B cell (primary cell): ENCODE data around the gene DIAPH1. TPM values are rescaled to one million over a fixed set of nuclear protein-coding genes. Genes with fewer than 3 reads are reported as not detected.

Source experiments
- ATAC-seq: fragments of 200-7000 bp; cut with Tn5 transposase; one replicate; pipeline ENCODE4 v1.10.0; 2021; ENCODE audit warnings: low read depth, mild to moderate bottlenecking, moderate number of reproducible peaks, moderate library complexity
- CTCF ChIA-PET: fragments of 350-600 bp; sonication (Branson Sonifier 250); formaldehyde crosslinking; loops from one replicate; lab custom pipeline; 2021; ENCODE audit warnings: antibody characterized with exemption, inconsistent platforms; lab: Charles Lee
- POLR2A ChIA-PET: fragments of 350-600 bp; sonication (Branson Sonifier 250); formaldehyde crosslinking; loops from one replicate; lab custom pipeline; 2021; ENCODE audit warnings: antibody characterized with exemption; lab: Charles Lee
- DNase-seq: peaks from one replicate; pipeline ENCODE4 v3.0.0; 2013
- H2AFZ ChIP-seq: 2 replicates; pipeline ENCODE4 v1.6.1; 2012; ENCODE audit warnings: mild to moderate bottlenecking, low read depth, low read length; ENCODE audit not compliant: insufficient read depth, poor library complexity, severe bottlenecking
- H3K27ac ChIP-seq, 2 donors: 1 replicate in 1 of 2; 2 replicates in 1 of 2; pipeline ENCODE4 v1.5.1; 2012 to 2013; ENCODE audit warnings: low read length in 2 of 2, mild to moderate bottlenecking in 2 of 2, moderate library complexity in 1 of 2
- H3K27me3 ChIP-seq, 4 experiments: fragments of 200-600 bp in 1 of 4; sonication (generic) in 1 of 4; replicated peaks in 1 of 4; 1 replicate in 2 of 4; 2 replicates in 2 of 4; pipeline versions ENCODE4 v1.6.1 to v1.7.0; 2013 to 2016; ENCODE audit warnings: low read length in 3 of 4, mild to moderate bottlenecking in 2 of 4, mixed read lengths in 1 of 4, moderate library complexity in 1 of 4; ENCODE audit not compliant: insufficient read depth in 4 of 4, control insufficient read depth in 3 of 4; ENCODE audit errors: control extremely low read depth in 1 of 4
- H3K36me3 ChIP-seq, 2 experiments: replicated peaks in 1 of 2; 1 replicate in 1 of 2; 2 replicates in 1 of 2; pipeline versions ENCODE4 v1.6.1 to v1.7.1; 2013; ENCODE audit warnings: low read length in 1 of 2; ENCODE audit not compliant: insufficient read depth in 2 of 2, control insufficient read depth in 1 of 2; ENCODE audit errors: control extremely low read depth in 1 of 2, extremely low read depth in 1 of 2
- H3K4me1 ChIP-seq, 2 donors: fragments of 200-600 bp in 1 of 2; sonication (generic) in 1 of 2; 1 replicate in 1 of 2; 2 replicates in 1 of 2; pipeline versions ENCODE4 v1.5.1 to v1.6.1; 2013 to 2017; ENCODE audit warnings: low read length in 2 of 2; ENCODE audit not compliant: control insufficient read depth in 2 of 2, insufficient read depth in 2 of 2
- H3K4me2 ChIP-seq: replicated peaks from 2 replicates; pipeline ENCODE3; 2012; ENCODE audit warnings: mild to moderate bottlenecking, low read depth, low read length; ENCODE audit not compliant: poor library complexity, severe bottlenecking
- H3K4me3 ChIP-seq, 5 experiments: fragments of 200-600 bp in 1 of 5; sonication (generic) in 1 of 5; 1 replicate in 3 of 5; 2 replicates in 2 of 5; pipeline versions ENCODE4 v1.5.1 to v1.7.0; 2011 to 2016; ENCODE audit warnings: low read length in 4 of 5, mild to moderate bottlenecking in 4 of 5, low read depth in 2 of 5, control low read depth in 1 of 5, moderate library complexity in 1 of 5; ENCODE audit not compliant: insufficient read depth in 1 of 5; ENCODE audit errors: control extremely low read depth in 1 of 5, extremely low read depth in 1 of 5
- H3K79me2 ChIP-seq: fragments of 200-600 bp; sonication (generic); one replicate; pipeline ENCODE4 v1.6.0; 2016; ENCODE audit warnings: low read length; ENCODE audit not compliant: control insufficient read depth, insufficient read depth
- H3K9ac ChIP-seq: fragments of 200-600 bp; sonication (generic); 2 replicates; pipeline ENCODE4 v1.6.1; 2017; ENCODE audit warnings: mild to moderate bottlenecking, low read length, moderate library complexity
- H3K9me3 ChIP-seq, 3 donors: one replicate each; pipeline versions ENCODE4 v1.6.1 to v1.7.1; 2013; ENCODE audit warnings: low read length in 2 of 3; ENCODE audit not compliant: control insufficient read depth in 2 of 3, insufficient read depth in 1 of 3; ENCODE audit errors: control extremely low read depth in 1 of 3
- H4K20me1 ChIP-seq: 2 replicates; pipeline ENCODE4 v1.6.0; 2012; ENCODE audit warnings: mild to moderate bottlenecking, low read length; ENCODE audit not compliant: insufficient read depth, control insufficient read depth, poor library complexity, severe bottlenecking
- H3K27ac Mint-ChIP-seq: one replicate; pipeline ENCODE4 v1.8.0; 2021; ENCODE audit warnings: mixed read lengths
- H3K27me3 Mint-ChIP-seq: one replicate; pipeline ENCODE4 v1.8.0; 2021; ENCODE audit warnings: mixed read lengths
- H3K4me1 Mint-ChIP-seq: one replicate; pipeline ENCODE4 v1.8.0; 2021; ENCODE audit warnings: mixed read lengths
- H3K4me3 Mint-ChIP-seq: one replicate; pipeline ENCODE4 v1.8.0; 2021; ENCODE audit warnings: mixed read lengths
- H3K9me3 Mint-ChIP-seq: one replicate; pipeline ENCODE4 v1.8.0; 2022; ENCODE audit warnings: mixed read lengths; ENCODE audit not compliant: insufficient read depth
- CTCF ChIP-seq: fragments of 200-600 bp; IDR thresholded peaks from one replicate; pipeline ENCODE4 v1.8.0; 2022; ENCODE audit warnings: antibody characterized with exemption, mild to moderate bottlenecking
- EZH2 ChIP-seq: IDR thresholded peaks from 2 replicates; pipeline ENCODE4 v1.6.1; 2012; ENCODE audit warnings: borderline replicate concordance, low read depth, mild to moderate bottlenecking, moderate library complexity, low read length; ENCODE audit not compliant: insufficient read depth, poor library complexity, severe bottlenecking
- WGBS: methylation state at CpG from one replicate; pipeline ENCODE4 v1.1.5; 2013; ENCODE audit warnings: missing lambda C conversion rate; ENCODE audit not compliant: insufficient coverage; 5-methylcytosine and 5-hydroxymethylcytosine counted together
- intact Hi-C: fragments of 100-400 bp; cut with micrococcal nuclease; formaldehyde crosslinking; loops from one replicate; pipeline ENCODE4 v1.10.0; 2022
- polyA plus RNA-seq: library from polyadenylated mRNA; depleted of rRNA; stranded (reverse); fragments of >200 nt; gene quantifications from 2 replicates; pipeline ENCODE4 v1.2.3, GENCODE V29; 2012
- total RNA-seq, 2 donors: library from RNA; stranded (reverse); fragments of 120-200 nt in 1 of 2; gene quantifications; 1 replicate in 1 of 2; 2 replicates in 1 of 2; pipeline versions ENCODE4 v1.2.3 to v1.2.4, GENCODE V29; 2013 to 2022

The DIAPH1 gene
- total and polyA plus RNA-seq, 2 donors (not counting 1 experiment from before 2014, with no cell fraction given): 59.7 to 113 TPM

GRCh38 chr5:141513627-141514329 lies 105.0 kb downstream of the DIAPH1 start:
- H3K9me3 Mint-ChIP-seq: peaks cover 3% of the 10 kb centered on the region
- intact Hi-C loops: loop anchor here (2.0 kb wide), 2 partner anchors 21 to 193 kb away; partner anchors contain the start of gene TAF7
- WGBS: 21% methylated on average over 18 of the region's 29 CpGs
- TF ChIP-seq CTCF (no peak), EZH2 (no peak)
- no peaks in the 10 kb centered on the region for H3K27me3 ChIP-seq
- H3K4me3 ChIP-seq: peak overlapping the region; percentile 31 to 64 (median 54)
- H2AFZ ChIP-seq: peak overlapping the region; percentile 39
- H3K27me3 Mint-ChIP-seq: no peaks in the 10 kb centered on the region
- H3K9me3 ChIP-seq: peaks cover 0 to 13% (median 0%) of the 10 kb centered on the region in 3 donors
- peaks cover 45 to 76% of the 10 kb centered on the region in 2 donors for H3K4me1 ChIP-seq
- POLR2A ChIA-PET: no interaction called here
- ATAC-seq (peak; percentile 12), DNase-seq (peak; percentile 54)
- CTCF ChIA-PET: interaction anchor here (0.8 to 12.8 kb wide), 17 partner anchors 11 to 193 kb away, joined by 3 to 176 read pairs (median 6); partner anchors contain the start of genes PCDHGA10, PCDHGA11, PCDHGA12 and PCDHGC3
- no peak overlapping the region for H3K27ac ChIP-seq
- H3K27ac Mint-ChIP-seq: peak overlapping the region; percentile 78
- no peaks in the 10 kb centered on the region for H3K79me2 ChIP-seq
- H3K4me1 Mint-ChIP-seq: peaks cover 71% of the 10 kb centered on the region
- peak overlapping the region; percentile 86 for H3K4me2 ChIP-seq
- H3K36me3 ChIP-seq: peaks cover 0 to 41% of the 10 kb centered on the region in 2 experiments
- peak overlapping the region; percentile 60 for H3K9ac ChIP-seq
- H3K4me3 Mint-ChIP-seq: peak overlapping the region; percentile 92
- H4K20me1 ChIP-seq: peaks cover 10% of the 10 kb centered on the region
